NCI-H748 treated with DMSO at 0.1 percent for 48 hours (cell line): Measurements from ENCODE around the gene GNPTG.
A peak's percentile ranks its signal among the peaks of the same experiment; 100 is the strongest.

Source experiments
- DNase-seq: peaks from one replicate; lab custom pipeline; 2025; lab: John Stamatoyannopoulos, UW

The GNPTG gene

DNA sequence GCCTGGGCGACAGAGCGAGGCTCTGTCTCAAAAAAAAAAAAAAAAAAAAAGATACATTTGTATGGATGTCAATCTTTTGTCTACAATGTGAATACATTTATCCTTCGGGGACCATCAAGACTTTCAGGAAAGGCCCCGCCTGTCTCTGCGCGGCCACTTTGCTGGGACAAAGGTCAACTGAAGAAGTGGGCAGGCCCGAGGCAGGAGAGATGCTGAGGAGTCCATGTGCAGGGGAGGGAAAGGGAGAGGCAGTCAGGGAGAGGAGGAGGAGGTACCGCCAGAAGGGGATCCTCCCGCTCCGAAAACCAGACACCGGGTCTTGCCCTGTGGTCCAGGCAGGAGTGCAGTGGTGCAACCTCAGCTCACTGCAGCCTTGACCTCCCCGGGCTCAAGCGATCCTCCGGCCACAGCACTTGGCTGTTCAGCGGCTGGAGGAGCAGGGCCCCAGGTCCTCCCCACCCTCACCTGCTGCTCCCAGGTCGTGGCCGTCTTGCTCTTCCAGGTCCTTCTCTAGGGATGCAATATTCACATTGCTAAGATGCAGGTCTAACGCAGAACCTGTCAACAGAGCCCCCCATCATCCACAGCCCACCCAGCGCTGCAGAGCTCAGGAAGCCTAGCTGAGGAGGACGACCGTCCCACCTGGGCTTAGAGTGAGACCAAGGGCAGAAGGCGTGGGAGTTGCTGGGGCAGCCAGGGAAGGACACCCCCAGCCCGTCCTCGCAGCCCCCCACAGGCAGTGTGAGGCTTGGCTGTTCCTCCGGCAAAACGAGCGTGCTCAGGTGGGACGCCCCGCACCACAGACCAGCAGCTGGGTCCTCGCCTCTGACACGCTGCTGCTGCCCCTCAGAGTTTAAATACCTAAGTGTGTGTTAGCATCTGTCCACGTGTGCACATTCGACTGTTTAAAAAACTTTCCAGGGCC lies 19.6 kb downstream of the GNPTG start:
- DNase-seq = no peak

GRCh38 chr16:1372292-1372950 lies 20.7 kb downstream of the GNPTG start:
- DNase-seq = no peak

- no peak for DNase-seq
Observed at GRCh38 chr16:1374418-1375297, 22.9 kb downstream of the GNPTG start.

DNA sequence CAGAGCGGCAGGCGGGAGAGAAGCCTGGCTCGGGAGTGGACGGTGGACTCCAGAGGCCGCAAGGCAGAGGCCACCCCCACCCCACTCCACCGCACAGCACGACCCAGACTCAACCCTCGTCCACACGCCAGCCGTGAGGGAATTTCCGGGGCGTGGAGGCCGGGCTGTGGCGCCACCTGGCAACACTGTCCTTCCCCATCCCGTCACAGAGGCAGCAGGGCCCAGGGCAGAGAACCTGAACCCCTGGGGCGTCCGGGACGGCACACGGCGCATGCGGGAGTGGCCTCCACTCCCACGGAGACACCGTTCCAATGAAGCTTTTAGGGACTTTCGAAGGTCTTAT lies 23.5 kb downstream of the GNPTG start:
- no peak for DNase-seq

DNA sequence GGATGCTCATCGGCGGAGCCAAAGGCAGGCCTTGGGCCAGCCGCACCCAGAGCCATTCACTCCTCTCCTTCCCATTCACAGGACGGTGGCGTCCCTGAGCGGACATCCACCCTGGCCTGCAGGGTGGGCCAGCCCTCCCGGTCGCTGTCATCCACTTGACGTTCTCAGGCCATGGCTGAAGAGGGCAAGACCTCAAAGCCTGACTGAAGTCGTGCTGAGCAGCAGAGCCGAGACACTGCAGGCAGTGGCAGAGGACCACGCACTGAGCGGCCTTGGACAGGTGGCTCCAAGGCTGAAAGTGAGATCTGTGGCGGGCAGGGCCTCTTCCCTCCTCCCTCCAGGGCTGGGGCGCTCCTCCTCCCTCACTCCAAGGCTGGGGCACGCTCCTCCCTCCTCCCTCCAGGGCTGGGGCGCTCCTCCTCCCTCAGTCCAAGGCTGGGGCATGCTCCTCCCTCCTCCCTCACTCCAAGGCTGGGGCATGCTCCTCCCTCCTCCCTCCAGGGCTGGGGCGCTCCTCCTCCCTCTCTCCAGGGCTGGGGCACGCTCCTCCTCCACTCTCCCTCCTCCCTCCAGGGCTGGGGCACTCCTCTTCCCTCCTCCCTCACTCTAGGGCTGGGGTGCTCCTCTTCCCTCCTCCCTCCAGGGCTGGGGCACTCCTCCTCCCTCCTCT lies 24.1 kb downstream of the GNPTG start:
- DNase-seq = no peak

DNA sequence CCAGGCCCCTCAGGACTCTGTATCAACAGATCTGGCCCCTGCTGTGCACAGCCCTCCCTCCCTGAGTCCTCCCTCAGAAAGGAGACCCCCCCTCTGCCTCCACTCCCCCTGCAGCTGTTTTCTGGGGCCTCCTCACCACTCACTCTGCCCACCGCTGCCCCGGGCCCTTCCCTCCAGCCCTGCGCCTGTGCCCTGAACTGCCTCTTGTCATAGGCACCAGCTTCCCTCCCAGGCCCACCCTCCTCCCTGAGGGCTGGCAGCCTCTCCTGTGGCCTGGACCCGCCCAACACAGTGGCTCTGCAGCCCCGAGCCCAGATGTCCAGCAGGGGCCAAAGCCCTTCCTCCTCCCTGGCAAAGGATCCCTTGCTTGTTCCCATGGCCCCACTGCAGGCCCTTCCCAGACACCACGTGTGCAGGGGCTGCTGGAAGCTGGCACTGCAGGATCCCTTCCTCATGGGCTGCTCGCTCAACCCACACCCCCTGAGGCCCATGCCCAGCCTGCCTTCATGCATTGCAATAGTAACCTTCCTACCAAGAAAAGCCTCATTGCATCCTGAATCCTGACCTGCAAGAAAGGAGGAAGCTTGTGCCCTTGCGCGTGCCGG lies 25.8 kb downstream of the GNPTG start:
- no peak for DNase-seq

DNA sequence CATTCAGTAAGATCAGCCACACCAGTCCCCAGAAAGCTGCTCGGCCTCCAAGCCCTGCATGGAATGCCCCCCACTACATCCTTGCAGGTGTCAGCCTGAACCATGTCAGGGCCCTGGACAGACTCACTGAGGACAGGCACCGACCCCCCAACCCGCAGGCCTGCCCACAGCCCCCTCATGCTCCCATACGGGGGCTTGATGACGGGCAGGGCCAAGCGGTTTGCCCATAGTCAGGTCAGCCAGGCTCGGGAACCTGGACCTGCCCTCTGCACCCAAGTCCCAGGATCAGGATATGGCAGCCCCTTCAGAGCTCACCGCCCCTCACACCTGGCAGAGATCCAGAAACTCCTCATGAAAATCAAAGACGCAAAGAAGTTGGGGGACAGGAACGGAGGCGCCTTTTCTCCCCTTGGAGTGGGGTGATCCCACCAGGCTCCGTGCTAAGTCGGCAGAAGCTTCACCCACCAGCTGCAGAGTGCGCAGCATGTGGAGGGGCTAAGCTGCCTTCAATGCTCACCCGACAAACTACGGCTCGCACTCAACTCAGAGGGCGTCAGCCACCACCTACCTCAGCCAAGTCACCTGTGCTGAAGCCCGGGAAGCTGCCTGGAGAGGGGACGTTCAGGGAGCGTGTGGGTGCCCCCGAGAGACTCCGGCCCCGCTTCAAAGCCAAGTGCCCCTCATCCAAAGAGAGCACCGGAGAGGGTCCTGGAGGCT lies 26.5 kb downstream of the GNPTG start:
- DNase-seq = no peak

- no peak for DNase-seq
Observed at GRCh38 chr16:1378804-1379303, 27.1 kb downstream of the GNPTG start.

DNA sequence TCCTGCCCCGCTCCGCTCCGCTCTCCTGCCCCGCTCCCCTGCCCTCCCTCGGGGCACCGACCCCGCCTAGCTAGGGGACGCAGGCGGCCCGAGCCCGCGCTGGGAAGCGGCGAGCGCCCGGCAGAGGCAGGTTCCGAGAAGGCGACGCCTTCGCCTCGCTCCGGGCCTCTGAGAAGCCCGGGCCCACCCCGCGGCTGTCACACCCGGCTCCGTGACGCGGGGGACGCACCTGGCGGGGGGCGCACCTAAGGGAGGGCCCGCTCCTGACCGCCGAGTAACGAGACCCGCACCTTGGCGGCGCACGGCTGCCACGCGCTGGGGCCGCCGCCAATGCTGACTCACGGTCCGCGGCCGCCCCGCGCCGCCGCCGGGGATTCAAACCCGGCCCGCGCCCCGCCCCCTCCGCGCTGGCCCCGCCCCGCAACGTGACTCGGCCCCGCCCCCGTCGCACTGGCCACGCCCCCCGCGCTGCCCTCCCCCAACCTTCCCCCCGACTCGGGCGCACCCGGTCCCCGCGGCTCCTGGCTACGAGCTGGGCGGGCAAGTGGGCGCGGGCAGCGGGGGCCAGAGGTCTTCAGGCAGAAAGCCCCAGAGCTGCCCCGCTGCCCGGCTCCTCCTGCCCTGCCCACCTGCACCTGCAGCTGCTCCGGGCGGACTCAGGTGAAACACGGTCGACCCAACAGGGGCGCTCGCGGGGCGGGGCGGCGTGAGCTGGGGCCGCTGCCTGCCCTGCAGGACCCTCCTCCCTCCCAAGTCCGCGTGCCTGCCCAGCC lies 27.8 kb downstream of the GNPTG start:
- DNase-seq = peak; percentile 2

DNA sequence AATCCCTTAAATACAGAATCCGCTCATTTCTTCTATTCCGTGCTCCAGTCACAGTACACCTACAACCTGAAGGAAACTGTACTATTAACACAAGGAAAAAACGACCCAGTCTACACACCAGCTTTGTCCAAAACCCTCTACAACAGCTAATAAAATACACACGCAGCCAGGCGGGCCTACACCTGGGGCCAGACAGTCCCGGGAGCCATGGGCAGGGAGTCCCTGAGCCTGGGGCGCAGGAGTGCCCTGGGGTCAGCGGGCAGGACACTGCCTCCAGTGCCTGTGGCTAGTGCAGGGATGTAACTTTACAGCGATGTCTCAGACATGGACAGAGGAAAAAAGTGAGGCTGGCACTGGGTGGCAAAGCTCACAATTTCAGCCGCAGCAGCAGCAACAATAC lies 28.5 kb downstream of the GNPTG start:
- DNase-seq = no peak

DNA sequence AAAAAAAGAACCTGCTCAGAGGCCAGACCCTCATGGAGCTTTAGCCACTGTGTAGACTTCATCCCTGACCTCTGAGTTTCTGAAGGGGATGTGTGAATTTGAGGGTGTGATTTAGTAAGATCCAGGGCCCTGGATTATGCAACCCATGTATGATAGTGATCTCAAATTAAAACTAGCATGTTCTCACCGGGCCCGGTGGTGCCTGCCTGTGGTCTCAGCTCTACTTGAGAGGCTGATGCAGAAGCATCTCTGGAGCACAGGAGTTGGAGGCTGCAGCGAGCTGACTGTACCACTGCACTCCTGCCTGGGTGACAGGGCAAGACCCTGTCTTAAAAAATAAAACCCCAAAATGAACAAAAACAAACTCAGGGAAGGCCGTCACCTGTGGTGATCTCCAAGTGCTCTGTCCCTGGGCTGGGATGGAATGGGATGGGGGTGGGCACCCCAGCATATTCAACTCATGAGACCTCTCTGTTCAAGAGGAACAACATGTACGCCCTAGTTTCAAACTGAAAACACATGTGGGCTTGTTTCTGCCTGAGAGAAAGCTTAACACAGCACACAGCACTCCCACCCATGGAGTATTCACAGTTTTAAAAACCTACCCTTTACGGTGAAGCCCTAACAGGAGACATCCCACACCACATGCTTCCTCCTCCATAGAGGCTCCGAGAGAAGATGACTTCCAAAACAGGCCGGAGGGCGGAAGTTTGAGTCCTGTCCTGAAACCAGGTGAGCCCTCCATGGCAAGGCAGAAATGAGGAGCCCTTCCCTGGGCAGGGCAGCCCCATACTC lies 30.1 kb downstream of the GNPTG start:
- no peak for DNase-seq

GRCh38 chr16:1383556-1383955 lies 31.8 kb downstream of the GNPTG start:
- DNase-seq = no peak

DNA sequence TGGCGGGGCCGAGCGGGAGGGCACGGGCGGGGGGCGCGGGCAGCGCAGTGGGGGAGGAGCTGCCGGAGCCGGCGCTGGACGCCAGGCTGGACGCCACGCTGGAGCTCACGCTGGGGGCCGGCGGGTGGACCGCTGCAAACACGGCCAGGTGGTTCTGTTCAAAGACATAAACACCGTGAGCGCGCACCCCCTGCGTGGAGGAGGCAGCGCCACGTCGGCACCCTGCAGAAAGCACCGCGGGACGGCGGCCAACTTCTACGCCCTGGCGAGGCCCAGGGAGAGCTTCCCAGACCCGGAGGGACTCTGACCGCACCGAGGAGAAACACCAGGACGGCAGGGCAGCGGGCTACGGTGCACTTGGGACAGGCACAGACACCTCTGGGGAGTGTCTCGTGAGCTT lies 33.5 kb downstream of the GNPTG start:
- DNase-seq = no peak

DNA sequence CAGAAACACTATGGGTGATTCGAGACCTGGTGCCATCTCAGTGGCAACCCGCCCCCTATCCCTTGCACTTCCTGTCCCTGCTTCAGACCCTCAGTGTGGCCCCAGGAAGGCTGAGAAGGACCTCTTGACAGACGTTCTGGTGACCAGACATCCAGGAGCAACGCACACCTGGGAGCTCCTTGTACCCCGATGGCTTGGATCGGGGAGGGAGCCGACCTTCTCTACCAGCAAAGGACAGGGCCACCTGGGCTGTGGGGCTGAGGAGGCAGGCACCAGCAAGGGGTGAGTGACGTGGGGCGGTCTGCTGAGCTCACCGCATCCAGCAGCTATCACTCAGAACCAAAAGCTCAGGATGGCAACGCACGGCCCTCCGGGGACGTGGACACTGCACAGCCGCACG lies 35.6 kb downstream of the GNPTG start:
- DNase-seq = no peak

GRCh38 chr16:1389762-1390161 lies 38.0 kb downstream of the GNPTG start:
- no peak for DNase-seq

DNA sequence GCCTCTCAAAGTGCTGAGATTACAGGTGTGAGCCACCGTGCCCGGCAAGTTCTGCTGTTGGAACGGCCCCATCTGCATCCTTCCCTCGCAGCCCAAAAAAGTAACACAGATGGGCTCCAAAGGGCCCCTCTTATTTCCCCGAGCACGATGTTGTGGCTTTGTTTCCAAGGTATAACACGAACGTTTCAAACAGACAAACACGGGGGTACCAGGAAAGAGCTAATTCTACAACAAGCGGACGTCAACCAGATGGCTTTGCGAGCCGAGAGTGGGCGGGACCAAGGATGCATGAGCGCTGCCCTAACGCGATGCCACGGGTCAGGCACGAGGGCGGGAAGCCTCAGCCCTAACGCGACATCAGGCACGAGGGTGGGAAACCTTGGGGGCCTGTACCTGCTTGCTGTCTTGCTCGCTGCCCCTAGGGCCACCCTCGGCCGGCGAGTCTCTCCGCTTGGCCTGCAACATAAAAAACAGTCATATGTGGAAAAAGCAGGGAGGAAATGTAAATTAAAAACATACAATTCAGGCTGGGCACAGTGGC lies 38.6 kb downstream of the GNPTG start:
- DNase-seq = no peak

GRCh38 chr16:1392826-1393225 lies 41.1 kb downstream of the GNPTG start:
- DNase-seq = no peak

GRCh38 chr16:1393613-1394176 lies 42.0 kb downstream of the GNPTG start:
- no peak for DNase-seq
